BLaER1 treated with 17β-estradiol and CSF1 and Interleukin-3, amounts not matched to agents 10 nM and 100 nM (cell line): ENCODE data around the gene SUPT3H.

Experiments used
- H3K27ac ChIP-seq, 11 experiments: shearing (Covaris generic); formaldehyde crosslinking; 2 replicates each; pipeline ENCODE4 v1.8.1; 2022
- H3K27me3 ChIP-seq, 11 experiments: shearing (Covaris generic); formaldehyde crosslinking; 2 replicates each; pipeline ENCODE4 v1.8.1; 2022
- H3K36me3 ChIP-seq, 11 experiments: shearing (Covaris generic); formaldehyde crosslinking; 2 replicates each; pipeline ENCODE4 v1.8.1; 2022
- H3K4me1 ChIP-seq, 10 experiments: shearing (Covaris generic); formaldehyde crosslinking; 2 replicates each; pipeline ENCODE4 v1.8.1; 2022
- H3K4me2 ChIP-seq, 11 experiments: shearing (Covaris generic); formaldehyde crosslinking; 2 replicates each; pipeline ENCODE4 v1.8.1; 2022
- H3K4me3 ChIP-seq, 10 experiments: shearing (Covaris generic); formaldehyde crosslinking; 2 replicates each; pipeline ENCODE4 v1.8.1; 2022
- H3K9ac ChIP-seq, 11 experiments: shearing (Covaris generic); formaldehyde crosslinking; 2 replicates each; pipeline ENCODE4 v1.8.1; 2022
- H3K9me3 ChIP-seq, 11 experiments: shearing (Covaris generic); formaldehyde crosslinking; replicated peaks in 1 of 11; 2 replicates each; pipeline ENCODE4 v1.8.1; 2022
- H4K20me1 ChIP-seq, 11 experiments: shearing (Covaris generic); formaldehyde crosslinking; 2 replicates each; pipeline ENCODE4 v1.8.1; 2022
- Cebpa-rat ChIP-seq, 11 experiments: shearing (Covaris generic); IDR thresholded peaks; 2 replicates each; pipeline ENCODE4 v1.8.1; 2022

Gene SUPT3H

GRCh38 chr6:44782892-44783291 lies 594.8 kb downstream of the SUPT3H start:
- TF ChIP-seq Cebpa-rat (IDR thresholded peaks at IDR 0.05): no peak
- Histone ChIP-seq H3K4me2 (no peak overlapping the region), H3K27ac (no peak overlapping the region), H4K20me1 (no peaks in the 10 kb centered on the region), H3K4me1 (peaks cover 12 to 16% (median 13%) of the 10 kb centered on the region in 10 experiments; a peak in 19 of 20 replicates), H3K27me3 (no peaks in the 10 kb centered on the region), H3K4me3 (no peak overlapping the region), H3K9me3 (peaks cover 10 to 20% (median 14%) of the 10 kb centered on the region in 11 experiments; a peak in 21 of 22 replicates), H3K36me3 (no peaks in the 10 kb centered on the region), H3K9ac (no peak overlapping the region)

GRCh38 chr6:44781912-44782597 lies 595.7 kb downstream of the SUPT3H start:
- Histone ChIP-seq H3K27me3 (no peaks in the 10 kb centered on the region), H3K4me1 (peaks cover 12 to 16% (median 13%) of the 10 kb centered on the region in 10 experiments; a peak in 19 of 20 replicates)
- no peak for TF ChIP-seq Cebpa-rat (IDR thresholded peaks at IDR 0.05)

GRCh38 chr6:44780161-44780560 lies 597.6 kb downstream of the SUPT3H start:
- H3K27ac ChIP-seq: peak overlapping the region in 2 of 11 experiments; percentile 22 to 35; a peak in 2 of 22 replicates
- H3K36me3 ChIP-seq: no peaks in the 10 kb centered on the region
- no peak overlapping the region for H3K9ac ChIP-seq
- H3K4me3 ChIP-seq: no peak overlapping the region
- H3K27me3 ChIP-seq: no peaks in the 10 kb centered on the region
- no peak for TF ChIP-seq Cebpa-rat (IDR thresholded peaks at IDR 0.05)
- H3K4me1 ChIP-seq: peaks cover 12 to 16% (median 13%) of the 10 kb centered on the region in 10 experiments; a peak in 19 of 20 replicates
- H4K20me1 ChIP-seq: no peaks in the 10 kb centered on the region
- peak overlapping the region in 7 of 11 experiments; percentile 13 to 82 (median 40); a peak in 10 of 22 replicates for H3K4me2 ChIP-seq
- peaks cover 10 to 20% (median 14%) of the 10 kb centered on the region in 11 experiments; a peak in 21 of 22 replicates for H3K9me3 ChIP-seq

More at GRCh38 chr6:44781912-44782597, 595.7 kb downstream of the SUPT3H start:
- H3K4me2 ChIP-seq: no peak overlapping the region
- H3K9ac ChIP-seq: no peak overlapping the region
- H3K4me3 ChIP-seq: no peak overlapping the region
- H4K20me1 ChIP-seq: no peaks in the 10 kb centered on the region
- no peak overlapping the region for H3K27ac ChIP-seq
- H3K9me3 ChIP-seq: peaks cover 10 to 20% (median 14%) of the 10 kb centered on the region in 11 experiments; a peak in 21 of 22 replicates
- no peaks in the 10 kb centered on the region for H3K36me3 ChIP-seq

- Histone ChIP-seq H3K4me2 (peak overlapping the region in 10 of 11 experiments; percentile 13 to 82 (median 35); a peak in 15 of 22 replicates), H4K20me1 (no peaks in the 10 kb centered on the region), H3K4me3 (no peak overlapping the region), H3K4me1 (peaks cover 12 to 16% (median 13%) of the 10 kb centered on the region in 10 experiments; a peak in 19 of 20 replicates), H3K9ac (no peak overlapping the region), H3K27ac (peak overlapping the region in 2 of 11 experiments; percentile 22 to 35; a peak in 1 of 22 replicates), H3K9me3 (peaks cover 4 to 13% (median 6%) of the 10 kb centered on the region in 11 experiments; a peak in 21 of 22 replicates), H3K36me3 (no peaks in the 10 kb centered on the region), H3K27me3 (no peaks in the 10 kb centered on the region)
- no peak for TF ChIP-seq Cebpa-rat (IDR thresholded peaks at IDR 0.05)
Measured at GRCh38 chr6:44779130-44779826, 598.5 kb downstream of the SUPT3H start.
